ENCODE results near the gene FLRT1. TPM values are rescaled to one million over a fixed set of nuclear protein-coding genes. Genes with fewer than 3 reads are reported as not detected.

FLRT1 gene
- total and polyA plus RNA-seq, 7 donors = 0.03 to 0.10 (median 0.08) TPM; not detected in 2

GRCh38 chr11:64071849-64072248 lies 36.1 kb downstream of the FLRT1 start:
- H3K4me1 ChIP-seq = peaks cover 42% of the 10 kb centered on the region
- intact Hi-C loops (cut with DNase I) = no loop called here
- DNase-seq = no peak
- H3K4me3 ChIP-seq = no peak overlapping the region
- no peak overlapping the region for H3K27ac ChIP-seq
- no peak for ATAC-seq
- no peaks in the 10 kb centered on the region for H3K27me3 ChIP-seq (ENCODE audit: insufficient read depth in 3 of 3, low read length in 2 of 3)
- no peaks in the 10 kb centered on the region for H3K9me3 ChIP-seq
- WGBS, 3 donors = 74 to 79% (median 75%) methylated on average over 19 to 20 of the region's 20 CpGs
- no peaks in the 10 kb centered on the region for H3K36me3 ChIP-seq (ENCODE audit: insufficient read depth in 1 of 2, low read depth in 1 of 2)
- TF ChIP-seq CTCF (IDR thresholded peaks at IDR 0.05) = no peak

GRCh38 chr11:64072403-64072802 lies 36.7 kb downstream of the FLRT1 start:
- no peak for ATAC-seq
- H3K9me3 ChIP-seq = no peaks in the 10 kb centered on the region
- intact Hi-C loops (cut with DNase I) = no loop called here
- H3K4me1 ChIP-seq = peaks cover 47% of the 10 kb centered on the region
- no peak for TF ChIP-seq CTCF (IDR thresholded peaks at IDR 0.05)
- no peaks in the 10 kb centered on the region for H3K36me3 ChIP-seq (ENCODE audit: insufficient read depth in 1 of 2, low read depth in 1 of 2)
- WGBS, 3 donors = 52 to 69% (median 55%) methylated on average over 8 of the region's 8 CpGs
- H3K27ac ChIP-seq = no peak overlapping the region
- H3K4me3 ChIP-seq = no peak overlapping the region
- H3K27me3 ChIP-seq (ENCODE audit: insufficient read depth in 3 of 3, low read length in 2 of 3) = no peaks in the 10 kb centered on the region
- no peak for DNase-seq

- no peak for ATAC-seq
- DNase-seq = no peak
- Histone ChIP-seq H3K9me3 (no peaks in the 10 kb centered on the region), H3K36me3 (ENCODE audit: insufficient read depth in 1 of 2, low read depth in 1 of 2) (no peaks in the 10 kb centered on the region), H3K27ac (no peak overlapping the region), H3K27me3 (ENCODE audit: insufficient read depth in 3 of 3, low read length in 2 of 3) (no peaks in the 10 kb centered on the region), H3K4me1 (peaks cover 49% of the 10 kb centered on the region), H3K4me3 (no peak overlapping the region)
- intact Hi-C loops (cut with DNase I) = no loop called here
- WGBS, 3 donors = 73 to 89% (median 79%) methylated on average over 9 of the region's 9 CpGs
- TF ChIP-seq CTCF (IDR thresholded peaks at IDR 0.05) = no peak
Observed at GRCh38 chr11:64072871-64073270, 37.1 kb downstream of the FLRT1 start.

- 35 to 60% (median 46%) methylated on average over 12 to 13 of the region's 13 CpGs for WGBS, 3 donors
- DNase-seq (no peak), ATAC-seq (peak in 1 of 4 donors; percentile 16)
- no peaks in the 10 kb centered on the region for H3K27me3 ChIP-seq (ENCODE audit: insufficient read depth in 3 of 3, low read length in 2 of 3)
- peaks cover 54% of the 10 kb centered on the region for H3K4me1 ChIP-seq
- H3K9me3 ChIP-seq = no peaks in the 10 kb centered on the region
- no peak for TF ChIP-seq CTCF (IDR thresholded peaks at IDR 0.05)
- intact Hi-C loops (cut with DNase I) = no loop called here
- H3K36me3 ChIP-seq (ENCODE audit: insufficient read depth in 1 of 2, low read depth in 1 of 2) = no peaks in the 10 kb centered on the region
- H3K4me3 ChIP-seq = no peak overlapping the region
- no peak overlapping the region for H3K27ac ChIP-seq
Observed at GRCh38 chr11:64073542-64073941, 37.8 kb downstream of the FLRT1 start.

- peaks cover 56% of the 10 kb centered on the region for H3K4me1 ChIP-seq
- H3K27ac ChIP-seq = no peak overlapping the region
- TF ChIP-seq CTCF (IDR thresholded peaks at IDR 0.05) = no peak
- intact Hi-C loops (cut with DNase I) = no loop called here
- no peaks in the 10 kb centered on the region for H3K36me3 ChIP-seq (ENCODE audit: insufficient read depth in 1 of 2, low read depth in 1 of 2)
- DNase-seq (no peak), ATAC-seq (no peak)
- H3K9me3 ChIP-seq = no peaks in the 10 kb centered on the region
- no peak overlapping the region for H3K4me3 ChIP-seq
- 82 to 89% (median 88%) methylated on average over 10 of the region's 10 CpGs for WGBS, 3 donors
- no peaks in the 10 kb centered on the region for H3K27me3 ChIP-seq (ENCODE audit: insufficient read depth in 3 of 3, low read length in 2 of 3)
Observed at GRCh38 chr11:64074239-64074638, 38.5 kb downstream of the FLRT1 start.
